Keratinocyte (primary cell): ENCODE data around the gene CISD3.

ENCODE experiments used
- CTCF ChIP-seq, 3 experiments: IDR thresholded peaks in 1 of 3; conservative IDR thresholded peaks in 1 of 3; optimal IDR thresholded peaks in 1 of 3; 2 replicates in 2 of 3; 3 replicates in 1 of 3; pipeline versions ENCODE3 to v1.5.1; 2011; ENCODE audit warnings: low read length in 3 of 3, mild to moderate bottlenecking in 3 of 3, moderate library complexity in 2 of 3, control low read depth in 1 of 3, inconsistent platforms in 1 of 3; ENCODE audit not compliant: insufficient read depth in 2 of 3; ENCODE audit errors: extremely low read depth in 1 of 3
- EZH2 ChIP-seq: IDR thresholded peaks from one replicate; pipeline ENCODE4 v1.6.1; 2012; ENCODE audit warnings: inconsistent platforms, mild to moderate bottlenecking, low read length, moderate library complexity

GRCh38 chr17:38710604-38710962 lies 19.6 kb upstream of the CISD3 start:
- TF ChIP-seq CTCF (optimal IDR thresholded peaks at IDR 0.05 in 1 of 3, IDR thresholded peaks at IDR 0.05 in 1 of 3, conservative IDR thresholded peaks at IDR 0.05 in 1 of 3; ENCODE audit: extremely low read depth in 1 of 3, insufficient read depth in 2 of 3, low read length in 3 of 3): no peak
- no peak for TF ChIP-seq EZH2
